K562 treated with DMSO at 1 percent for 4 hours (cell line): ENCODE results near the gene GPM6B. TPM values are rescaled to one million over a fixed set of nuclear protein-coding genes. Genes with fewer than 3 reads are reported as not detected.

Experiments
- total RNA-seq: library from RNA; unstranded; fragments of 300-600 nt; gene quantifications from 2 replicates; pipeline ENCODE4 v1.2.3, GENCODE V29; 2022; ENCODE audit not compliant: insufficient read depth

Gene GPM6B, protein sequence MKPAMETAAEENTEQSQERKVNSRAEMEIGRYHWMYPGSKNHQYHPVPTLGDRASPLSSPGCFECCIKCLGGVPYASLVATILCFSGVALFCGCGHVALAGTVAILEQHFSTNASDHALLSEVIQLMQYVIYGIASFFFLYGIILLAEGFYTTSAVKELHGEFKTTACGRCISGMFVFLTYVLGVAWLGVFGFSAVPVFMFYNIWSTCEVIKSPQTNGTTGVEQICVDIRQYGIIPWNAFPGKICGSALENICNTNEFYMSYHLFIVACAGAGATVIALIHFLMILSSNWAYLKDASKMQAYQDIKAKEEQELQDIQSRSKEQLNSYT
- 0.31 and 0.49 TPM in 2 replicates for total RNA-seq

DNA sequence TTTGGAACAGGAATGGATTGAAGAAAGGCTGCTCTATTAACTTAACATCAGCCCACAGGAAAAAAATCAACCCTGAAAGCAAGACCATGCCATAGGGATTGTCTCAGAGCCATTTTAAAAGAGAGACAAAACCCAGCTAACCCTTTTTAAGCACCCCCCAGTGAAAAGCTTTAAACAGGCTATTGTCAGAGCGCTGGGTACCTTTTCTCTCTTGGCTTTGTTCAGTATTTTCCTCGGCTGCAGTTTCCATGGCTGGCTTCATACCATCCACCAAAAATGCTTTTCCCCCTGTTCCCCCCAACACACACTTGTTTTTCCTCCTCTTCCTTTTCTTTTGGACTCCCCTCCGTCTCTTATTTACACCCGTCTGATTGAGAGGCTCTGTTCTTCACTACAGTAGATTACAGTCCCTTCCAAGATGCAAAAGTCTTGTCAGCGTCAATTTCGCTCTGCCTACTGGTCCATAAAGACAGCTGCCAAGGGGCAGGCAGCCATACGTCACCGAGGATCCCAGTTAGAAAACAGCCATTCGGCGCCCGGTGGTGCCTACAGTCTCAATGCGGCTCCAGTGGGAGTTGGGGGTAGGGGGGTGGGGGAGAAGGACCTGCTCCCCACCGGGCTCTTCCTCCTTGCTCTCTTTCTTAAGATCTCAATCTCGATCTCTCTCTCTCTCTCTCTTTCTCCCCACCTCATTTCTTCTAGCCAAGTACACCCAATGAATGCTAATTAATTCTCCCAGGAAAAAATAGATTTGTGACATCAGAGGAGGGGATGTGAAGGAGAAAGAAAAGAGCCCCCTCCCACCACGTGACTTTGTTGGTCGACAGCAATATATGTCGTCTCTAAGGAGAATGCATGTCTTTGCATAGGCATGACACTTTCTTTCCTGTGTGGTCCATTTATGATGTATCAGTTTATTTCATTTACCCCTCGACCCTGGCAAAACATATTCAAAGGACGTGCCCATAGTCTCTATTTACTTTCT, at the start of gene GPM6B:
GPM6B (minus strand) TSS at position 451 of the 985 bp plus-strand sequence; CDS start at position 262, 189 bp downstream.

DNA sequence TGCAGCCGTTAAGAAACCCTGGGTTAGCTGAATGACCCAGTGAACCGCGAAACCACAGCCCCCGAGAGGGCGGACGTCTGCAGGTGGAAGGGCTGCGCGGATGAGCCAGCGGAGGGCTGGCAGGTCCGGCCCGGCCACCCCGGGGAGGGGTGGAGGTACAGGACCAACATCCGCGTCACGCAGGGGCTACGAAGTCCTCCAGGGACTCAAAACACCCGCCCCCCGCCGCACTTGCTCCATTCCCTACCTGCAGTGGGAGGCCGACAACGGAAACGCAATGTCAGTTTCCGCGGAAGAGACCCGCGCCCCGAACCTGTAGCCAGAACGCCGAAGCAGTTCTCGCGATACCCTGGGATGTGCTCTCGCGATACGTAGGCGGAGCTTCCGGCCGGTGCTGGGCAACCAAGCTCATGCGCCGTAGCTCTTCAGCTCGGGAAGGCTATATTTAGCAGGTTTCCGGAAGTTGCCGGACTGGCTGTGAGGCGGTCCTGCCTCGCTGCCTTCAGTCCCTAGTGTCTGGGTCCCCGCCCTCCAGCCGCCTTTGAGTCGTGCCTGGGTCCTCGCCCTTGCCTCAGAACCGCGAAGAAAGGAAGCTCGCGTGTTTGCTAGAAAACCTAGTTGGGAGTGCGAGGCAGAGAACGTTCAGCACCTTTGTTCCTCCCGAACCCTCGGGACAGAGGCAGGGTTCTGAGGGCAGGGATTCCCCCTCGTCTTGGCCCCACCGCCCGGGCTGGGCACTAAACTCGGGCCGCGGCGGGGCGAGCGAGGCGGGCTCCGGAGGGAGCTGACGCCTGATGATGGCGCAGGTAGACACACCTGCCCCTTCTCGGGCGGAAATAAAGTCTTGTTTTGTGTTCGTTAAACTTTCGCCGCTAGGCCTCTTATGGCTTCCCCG, 82.4 kb downstream of the GPM6B start, which contains the start of the genes OFD1 and TRAPPC2:
OFD1 (plus strand) TSS at position 471 of the 895 bp plus-strand sequence; CDS start at position 795, 324 bp downstream.
TRAPPC2 (minus strand) TSS at position 343 of the 895 bp plus-strand sequence. CDS start 14,657 bp downstream, outside the sequence.

Other genes starting within 250 kb of the GPM6B start
- gene EGFL6, start 247.5 kb downstream of the GPM6B start, total RNA-seq, result not detected in 2 replicates
- gene TCEANC, start 164.0 kb downstream of the GPM6B start, total RNA-seq, result 1.5 and 2.9 TPM in 2 replicates
- 9.6 and 19.7 TPM in 2 replicates for gene RAB9A, start 128.0 kb downstream of the GPM6B start, total RNA-seq
- gene TRAPPC2, start 82.5 kb downstream of the GPM6B start, total RNA-seq, result 5.4 TPM in 2 replicates
- 8.5 and 16.0 TPM in 2 replicates for gene OFD1, start 82.3 kb downstream of the GPM6B start, total RNA-seq
- gene GEMIN8, start 212.8 kb upstream of the GPM6B start, total RNA-seq, result 10.2 and 14.0 TPM in 2 replicates